ENCODE data around the gene KRT83. TPM values are rescaled to one million over a fixed set of nuclear protein-coding genes. Genes with fewer than 3 reads are reported as not detected.

Gene KRT83
- total and polyA plus RNA-seq, 4 donors, result not detected

DNA sequence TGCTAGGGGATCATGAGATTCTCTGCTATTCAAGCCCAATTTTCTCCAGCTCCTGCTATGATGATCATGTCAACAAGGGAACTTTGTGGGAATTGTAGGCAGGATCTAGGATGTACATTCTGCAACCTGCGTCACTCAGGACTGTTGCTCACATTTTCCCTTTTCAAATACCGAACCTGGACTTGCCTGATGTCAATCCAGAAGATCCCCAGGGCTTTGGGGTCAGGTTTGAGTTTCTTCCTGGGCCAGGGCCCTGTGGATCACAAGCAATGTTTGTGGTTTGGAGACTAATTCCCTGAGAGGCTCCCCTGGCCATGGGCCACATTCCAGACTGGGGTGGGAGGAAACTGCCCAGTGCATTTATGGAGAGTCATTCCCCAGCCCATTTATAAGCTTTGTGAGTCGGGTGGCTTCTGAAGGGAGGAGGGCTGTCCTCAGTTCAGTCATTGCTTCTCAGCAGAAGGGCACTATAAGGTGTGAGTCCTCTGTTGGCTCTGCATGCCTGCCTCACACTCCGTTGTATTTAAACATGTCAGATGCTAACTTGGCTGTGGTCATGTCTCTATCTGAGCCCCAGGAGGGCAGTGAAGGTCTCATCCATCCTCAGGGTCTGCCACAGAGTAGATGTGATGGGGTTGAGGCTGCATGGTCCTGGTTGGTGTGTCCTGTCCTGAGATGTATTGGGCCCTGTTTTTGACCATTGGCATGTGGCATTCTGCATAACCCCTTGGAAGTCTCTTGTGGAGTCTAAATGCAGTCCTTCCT lies 40.2 kb downstream of the KRT83 start:
- 55 to 71% methylated on average over 4 of the region's 4 CpGs for WGBS, 2 donors
- Histone ChIP-seq H3K9me3 (ENCODE audit: control insufficient read depth in 4 of 4, insufficient read depth in 3 of 4, low read length in 3 of 4) (no peaks in the 10 kb centered on the region), H3K27me3 (ENCODE audit: control insufficient read depth in 3 of 3, insufficient read depth in 3 of 3, low read length in 2 of 3) (peaks cover 0 to 6% (median 0%) of the 10 kb centered on the region in 3 donors), H3K9ac (ENCODE audit: insufficient read depth in 1 of 2, low read length in 2 of 2) (no peak overlapping the region), H3K4me1 (ENCODE audit: control insufficient read depth in 5 of 5, insufficient read depth in 5 of 5, low read length in 5 of 5) (peaks cover 0 to 26% (median 0%) of the 10 kb centered on the region in 5 donors), H3K4me3 (no peak overlapping the region), H3K27ac (ENCODE audit: low read depth in 1 of 2, low read length in 1 of 2) (peak overlapping the region in 1 of 2 donors; percentile 94), H3K36me3 (ENCODE audit: control insufficient read depth in 4 of 4, insufficient read depth in 4 of 4, low read length in 4 of 4) (no peaks in the 10 kb centered on the region)
- DNase-seq, result peak; percentile 22 to 49 (median 32)
- TF ChIP-seq, protein P1, sequence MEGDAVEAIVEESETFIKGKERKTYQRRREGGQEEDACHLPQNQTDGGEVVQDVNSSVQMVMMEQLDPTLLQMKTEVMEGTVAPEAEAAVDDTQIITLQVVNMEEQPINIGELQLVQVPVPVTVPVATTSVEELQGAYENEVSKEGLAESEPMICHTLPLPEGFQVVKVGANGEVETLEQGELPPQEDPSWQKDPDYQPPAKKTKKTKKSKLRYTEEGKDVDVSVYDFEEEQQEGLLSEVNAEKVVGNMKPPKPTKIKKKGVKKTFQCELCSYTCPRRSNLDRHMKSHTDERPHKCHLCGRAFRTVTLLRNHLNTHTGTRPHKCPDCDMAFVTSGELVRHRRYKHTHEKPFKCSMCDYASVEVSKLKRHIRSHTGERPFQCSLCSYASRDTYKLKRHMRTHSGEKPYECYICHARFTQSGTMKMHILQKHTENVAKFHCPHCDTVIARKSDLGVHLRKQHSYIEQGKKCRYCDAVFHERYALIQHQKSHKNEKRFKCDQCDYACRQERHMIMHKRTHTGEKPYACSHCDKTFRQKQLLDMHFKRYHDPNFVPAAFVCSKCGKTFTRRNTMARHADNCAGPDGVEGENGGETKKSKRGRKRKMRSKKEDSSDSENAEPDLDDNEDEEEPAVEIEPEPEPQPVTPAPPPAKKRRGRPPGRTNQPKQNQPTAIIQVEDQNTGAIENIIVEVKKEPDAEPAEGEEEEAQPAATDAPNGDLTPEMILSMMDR (IDR thresholded peaks at IDR 0.05; ENCODE audit: control extremely low read depth, extremely low read depth), result no peak
- ATAC-seq (ENCODE audit: insufficient read depth, low FRiP score), result peak; percentile 52

DNA sequence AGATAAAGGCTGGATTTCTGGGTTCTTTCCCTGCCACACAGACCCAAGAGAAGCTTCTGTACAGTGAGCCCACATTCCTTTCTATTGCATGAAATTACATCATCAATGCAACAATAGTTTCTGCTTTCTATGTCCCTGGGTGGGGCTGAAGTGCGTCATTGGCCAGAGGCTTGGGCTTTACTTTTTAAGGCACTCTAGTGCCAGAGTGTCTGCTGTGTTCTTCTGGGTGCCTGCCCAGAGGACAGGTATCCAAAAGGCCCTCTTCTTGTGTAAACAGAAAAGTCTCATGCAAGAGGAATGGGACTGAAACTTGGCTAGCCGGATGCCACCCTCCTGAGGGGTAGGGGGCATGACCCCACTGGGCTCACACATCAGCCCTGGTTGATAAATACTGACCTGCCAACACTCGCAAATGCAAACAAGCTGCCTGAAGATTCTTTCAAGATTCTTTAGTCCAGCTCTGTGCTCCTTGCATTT lies 40.8 kb downstream of the KRT83 start:
- DNase-seq (peak in 2 of 3 donors; percentile 30 to 32), ATAC-seq (ENCODE audit: insufficient read depth, low FRiP score) (peak; percentile 59)
- no peaks in the 10 kb centered on the region for H3K9me3 ChIP-seq (ENCODE audit: control insufficient read depth in 4 of 4, insufficient read depth in 3 of 4, low read length in 3 of 4)
- peaks cover 0 to 6% (median 0%) of the 10 kb centered on the region in 3 donors for H3K27me3 ChIP-seq (ENCODE audit: control insufficient read depth in 3 of 3, insufficient read depth in 3 of 3, low read length in 2 of 3)
- no peak overlapping the region for H3K9ac ChIP-seq (ENCODE audit: insufficient read depth in 1 of 2, low read length in 2 of 2)
- TF ChIP-seq, protein P1 (IDR thresholded peaks at IDR 0.05; ENCODE audit: control extremely low read depth, extremely low read depth), result no peak
- peaks cover 0 to 26% (median 0%) of the 10 kb centered on the region in 5 donors for H3K4me1 ChIP-seq (ENCODE audit: control insufficient read depth in 5 of 5, insufficient read depth in 5 of 5, low read length in 5 of 5)
- no peaks in the 10 kb centered on the region for H3K36me3 ChIP-seq (ENCODE audit: control insufficient read depth in 4 of 4, insufficient read depth in 4 of 4, low read length in 4 of 4)
- 40 to 58% methylated on average over 3 of the region's 3 CpGs for WGBS, 2 donors
- H3K27ac ChIP-seq (ENCODE audit: low read depth in 1 of 2, low read length in 1 of 2), result peak overlapping the region in 1 of 2 donors; percentile 94
- H3K4me3 ChIP-seq, result no peak overlapping the region

DNA sequence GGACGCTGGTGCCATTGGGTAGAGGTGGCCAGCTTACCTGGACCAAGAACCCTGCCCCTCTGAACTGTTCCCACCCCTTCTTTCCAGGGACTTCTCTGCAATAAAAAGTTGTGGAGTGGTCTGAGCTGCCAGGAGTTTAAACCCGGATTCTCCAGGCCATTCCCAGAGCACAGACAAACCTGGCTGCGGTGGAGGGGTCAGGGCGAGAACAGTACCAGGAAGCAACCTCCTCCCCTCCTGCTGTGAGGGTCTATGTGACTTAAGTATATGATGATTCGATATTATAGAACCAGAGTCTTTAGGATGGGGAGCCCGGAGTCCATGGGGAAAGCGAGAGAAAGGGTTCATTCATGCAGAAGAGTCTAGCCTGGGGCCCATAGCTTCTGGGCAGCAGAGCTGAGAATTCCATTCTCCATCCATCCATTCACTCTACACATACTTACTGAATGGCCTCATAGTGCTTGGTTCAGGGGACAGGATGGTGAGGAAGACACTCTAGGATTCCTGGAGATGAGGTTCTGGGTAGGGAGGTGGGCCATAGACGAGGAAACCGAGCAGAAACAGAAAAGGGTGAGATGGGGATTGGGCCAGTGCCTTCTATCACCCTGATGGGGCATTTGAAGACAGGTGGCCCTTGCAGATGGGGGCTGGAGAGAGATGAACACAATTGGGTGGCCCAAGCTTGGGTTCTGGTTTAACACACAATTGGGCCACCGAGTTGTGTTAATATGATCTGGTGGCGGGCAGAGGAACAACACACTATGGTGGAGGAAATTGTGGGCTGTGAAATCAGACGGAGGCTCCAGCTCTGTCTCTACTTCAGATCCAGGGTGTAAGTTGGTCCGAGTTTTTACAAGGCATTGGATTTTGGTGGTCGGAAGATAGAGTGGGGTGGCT lies 41.5 kb downstream of the KRT83 start:
- peaks cover 0 to 26% (median 0%) of the 10 kb centered on the region in 5 donors for H3K4me1 ChIP-seq (ENCODE audit: control insufficient read depth in 5 of 5, insufficient read depth in 5 of 5, low read length in 5 of 5)
- no peak overlapping the region for H3K4me3 ChIP-seq
- WGBS, 2 donors, result 80 to 81% methylated on average over 14 of the region's 14 CpGs
- no peaks in the 10 kb centered on the region for H3K9me3 ChIP-seq (ENCODE audit: control insufficient read depth in 4 of 4, insufficient read depth in 3 of 4, low read length in 3 of 4)
- H3K36me3 ChIP-seq (ENCODE audit: control insufficient read depth in 4 of 4, insufficient read depth in 4 of 4, low read length in 4 of 4), result no peaks in the 10 kb centered on the region
- H3K27me3 ChIP-seq (ENCODE audit: control insufficient read depth in 3 of 3, insufficient read depth in 3 of 3, low read length in 2 of 3), result peaks cover 0 to 9% (median 2%) of the 10 kb centered on the region in 3 donors
- ATAC-seq (ENCODE audit: insufficient read depth, low FRiP score), result no peak
- TF ChIP-seq, protein P1 (IDR thresholded peaks at IDR 0.05; ENCODE audit: control extremely low read depth, extremely low read depth), result no peak
- H3K27ac ChIP-seq (ENCODE audit: low read depth in 1 of 2, low read length in 1 of 2), result peak overlapping the region in 1 of 2 donors; percentile 78
- no peak overlapping the region for H3K9ac ChIP-seq (ENCODE audit: insufficient read depth in 1 of 2, low read length in 2 of 2)
- no peak for DNase-seq
